Measurements from ENCODE around the gene WDR93. TPM values are rescaled to one million over a fixed set of nuclear protein-coding genes. Genes with fewer than 3 reads are reported as not detected.

Gene WDR93
- total and polyA plus RNA-seq, 2 of the 4 experiments (the other 2 are of a cell fraction), result not detected

- Histone ChIP-seq H4K8ac (ENCODE audit: low read depth in 2 of 2, low read length in 2 of 2) (peak overlapping the region in 1 of 2 experiments; percentile 10; a peak in 1 of 4 replicates), H2BK15ac (ENCODE audit: low read depth, low read length) (no peak overlapping the region), H2AK5ac (ENCODE audit: low read depth, low read length) (no peak overlapping the region), H3K4me3 (ENCODE audit: insufficient read depth, low read depth, low read length) (no peak overlapping the region), H4K20me1 (ENCODE audit: insufficient read depth, low read length) (no peaks in the 10 kb centered on the region), H3K27me3 (ENCODE audit: control insufficient read depth, insufficient read depth, low read length) (peaks cover 28% of the 10 kb centered on the region), H3K14ac (replicated peaks; ENCODE audit: low read depth, low read length) (no peak overlapping the region), H3K18ac (ENCODE audit: low read depth, low read length) (no peak overlapping the region), H2BK20ac (ENCODE audit: low read depth, low read length) (no peak overlapping the region), H2AK9ac (replicated peaks; ENCODE audit: low read depth, low read length, poor library complexity) (peak overlapping the region; percentile 39), H2BK5ac (ENCODE audit: low read depth, low read length, poor library complexity, severe bottlenecking) (no peak overlapping the region), H3K4ac (ENCODE audit: low read depth, low read length) (no peak overlapping the region), H3K36me3 (ENCODE audit: control insufficient read depth, insufficient read depth, low read length) (no peaks in the 10 kb centered on the region), H3K79me1 (ENCODE audit: low read depth in 1 of 2, low read length in 2 of 2) (no peaks in the 10 kb centered on the region), H2BK120ac (ENCODE audit: low read depth, low read length) (no peak overlapping the region), H3K9ac (ENCODE audit: low read depth, low read length) (no peak overlapping the region), H2AFZ (replicated peaks; ENCODE audit: low read length, poor library complexity) (no peak overlapping the region), H4K91ac (ENCODE audit: insufficient read depth, low read depth, low read length) (no peak overlapping the region), H3K9me3 (ENCODE audit: control insufficient read depth, insufficient read depth, low read length) (no peaks in the 10 kb centered on the region), H3K4me2 (ENCODE audit: low read depth, low read length) (no peak overlapping the region), H3K4me1 (ENCODE audit: control insufficient read depth, insufficient read depth, low read length) (peaks cover 2% of the 10 kb centered on the region; the same call in 1 of the 2 replicates), H3K27ac (ENCODE audit: insufficient read depth, low read length) (no peak overlapping the region), H3K23ac (ENCODE audit: low read depth, low read length) (no peak overlapping the region), H3K56ac (ENCODE audit: extremely low read depth, insufficient read depth, low read length) (no peak overlapping the region), H3K9me1 (ENCODE audit: insufficient read depth, low read length) (no peaks in the 10 kb centered on the region; the same call in 1 of the 2 replicates), H4K5ac (ENCODE audit: low read depth, low read length) (no peak overlapping the region)
- intact Hi-C loops (cut with micrococcal nuclease) (no loop called here), in situ Hi-C loops (cut with MboI; ENCODE audit: low sequenced_read_pairs) (loop anchor here (10.0 kb wide), 1 partner anchor 323 kb away; no protein-coding TSS in a partner anchor), dilution Hi-C loops (cut with HindIII; ENCODE audit: low sequenced_read_pairs, unreplicated experiment) (loop anchor here (25.0 kb wide), 1 partner anchor 111 kb away; no protein-coding TSS in a partner anchor)
- WGBS, 2 experiments (ENCODE audit: extremely low coverage in 2 of 2, insufficient read length in 1 of 2), result no CpG with 5 or more reads among the region's 5 CpGs
- no peak for DNase-seq
- no TSS peak for BruUV-seq (replicated peaks)
- no peak for TF ChIP-seq CEBPB (IDR thresholded peaks at IDR 0.05; ENCODE audit: low read depth, low read length)
- no peak for TF ChIP-seq RFX5 (IDR thresholded peaks at IDR 0.05; ENCODE audit: low read depth, low read length)
- TF ChIP-seq MAZ (IDR thresholded peaks at IDR 0.05; ENCODE audit: borderline replicate concordance, low read depth, low read length), result no peak
- CTCF ChIA-PET, result interaction anchor here (1.1 kb wide), 2 partner anchors 9 to 123 kb away, joined by 3 to 4 read pairs; no protein-coding TSS in a partner anchor
- ATAC-seq (ENCODE audit: low read depth), result no peak
- POLR2A ChIA-PET (ENCODE audit: unreplicated experiment), result no interaction called here
Observed at GRCh38 chr15:89751748-89752147, 61.1 kb downstream of the WDR93 start.

All from IMR-90 (cell line).